Activated CD4-positive, alpha-beta T cell treated with anti-CD3 and anti-CD28 coated beads, Interleukin-2, amount 50 U/mL, for 48 hours (primary cell): Measurements from ENCODE around the gene MTF2.
"Not testable (repeated sequence)": the region's sequence is repeated elsewhere in the genome, so short reads cannot be mapped to it uniquely, and the experiment has no call there.

ENCODE experiments used
- DNase-seq, 2 experiments: peaks; one replicate each; pipeline ENCODE4 v3.0.0-alpha.2; 2020

The MTF2 gene

DNA sequence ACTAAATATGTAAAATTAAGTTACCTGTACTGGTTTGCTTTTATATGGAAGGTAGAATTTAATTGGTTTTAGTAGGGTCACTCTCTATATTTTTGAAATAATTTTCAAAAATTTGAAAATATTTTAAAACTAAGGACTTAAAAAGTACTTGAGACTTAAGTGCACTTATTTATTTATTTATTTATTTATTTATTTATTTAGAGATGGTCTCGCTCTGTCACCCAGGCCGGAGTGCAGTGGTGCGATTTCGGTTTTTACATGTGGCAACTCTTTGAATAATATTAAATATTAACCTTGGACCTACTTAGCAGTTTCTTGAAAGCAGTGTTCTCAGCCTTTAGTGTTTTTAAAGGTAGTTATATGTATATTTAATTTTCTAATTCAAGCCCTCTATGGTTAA, 64.7 kb downstream of the MTF2 start:
- no peak for DNase-seq

DNA sequence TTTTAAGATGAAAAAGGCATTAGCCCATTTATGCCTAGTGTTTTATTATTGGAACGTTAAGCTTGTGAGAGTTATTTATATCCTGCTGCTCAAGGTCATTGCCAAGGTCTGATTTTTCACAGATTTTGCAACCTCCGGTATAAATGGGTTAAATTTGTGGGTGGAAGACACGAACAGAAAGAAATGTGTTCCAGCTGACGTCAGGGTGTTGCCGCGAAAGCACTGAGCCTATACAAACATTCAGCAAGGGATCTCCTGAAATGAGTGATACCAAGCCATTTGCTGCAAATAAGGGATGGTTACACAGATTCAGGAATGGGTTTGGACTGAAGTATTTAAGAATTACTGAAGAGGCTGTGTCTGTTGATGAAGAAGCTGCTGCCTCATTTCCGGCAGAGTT, 68.9 kb downstream of the MTF2 start:
- no peak for DNase-seq

GRCh38 chr1:93150729-93151128, 71.6 kb downstream of the MTF2 start:
- no peak for DNase-seq

GRCh38 chr1:93151474-93151873, 72.4 kb downstream of the MTF2 start:
- no peak for DNase-seq

- no peak for DNase-seq
Observed at GRCh38 chr1:93152835-93153234, 73.8 kb downstream of the MTF2 start.

- DNase-seq, result no peak
Observed at GRCh38 chr1:93154898-93155297, 75.8 kb downstream of the MTF2 start.

DNA sequence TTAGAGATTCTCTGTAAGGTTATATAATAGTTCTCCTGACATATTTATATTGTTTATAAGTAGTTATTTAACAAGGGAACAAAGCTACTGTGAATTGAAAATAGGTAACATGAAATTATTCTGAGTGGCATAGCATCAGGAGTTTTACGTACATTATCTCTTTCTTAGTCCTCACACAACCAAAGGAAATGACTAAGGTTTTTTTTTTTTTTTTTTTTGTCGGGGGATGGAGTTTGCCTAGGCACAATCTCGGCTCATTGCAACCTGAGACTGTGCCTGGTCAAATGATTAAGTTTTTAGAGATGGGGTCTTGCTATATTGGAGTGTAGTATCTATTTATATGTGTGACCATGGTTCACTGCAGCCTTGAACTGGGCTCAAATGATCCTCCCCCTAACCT, 76.3 kb downstream of the MTF2 start:
- no peak for DNase-seq

DNA sequence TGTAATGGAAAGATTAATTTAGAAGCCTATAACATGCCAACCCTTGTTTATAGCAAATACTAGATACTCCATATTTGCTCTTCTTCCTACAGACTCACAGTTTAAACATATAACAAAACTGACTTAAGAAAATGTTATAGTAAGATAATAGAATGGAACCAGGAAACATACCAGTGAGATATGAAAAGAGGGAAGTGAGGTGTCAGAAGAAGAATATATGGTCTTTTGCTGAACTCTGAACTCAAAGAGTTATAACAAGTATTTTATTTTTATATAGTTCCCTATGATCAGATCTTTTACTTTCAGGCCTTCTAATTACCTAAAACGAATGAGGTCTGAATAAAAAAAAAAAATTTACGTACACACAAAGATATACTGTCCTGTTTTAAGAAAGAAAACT, 80.3 kb downstream of the MTF2 start:
- no peak for DNase-seq

DNA sequence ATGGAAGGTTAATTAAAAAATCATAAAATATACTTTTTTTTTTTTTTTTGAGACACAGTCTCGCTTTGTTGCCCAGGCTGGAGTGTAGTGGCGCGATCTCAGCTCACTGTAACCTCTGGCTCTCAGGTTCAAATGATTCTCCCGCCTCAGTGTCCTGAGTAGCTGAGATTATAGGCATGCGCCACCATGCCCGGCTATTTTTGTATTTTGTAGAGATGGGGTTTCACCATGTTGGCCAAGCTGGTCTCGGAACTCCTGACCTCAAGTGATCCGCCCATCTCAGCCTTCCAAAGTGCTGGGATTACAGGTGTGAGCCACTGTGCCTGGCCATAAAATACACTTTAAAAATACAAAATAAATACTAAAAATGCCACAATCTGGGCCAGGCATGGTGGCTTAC, 84.2 kb downstream of the MTF2 start:
- DNase-seq, result not testable (repeated sequence)

- no peak for DNase-seq
Observed at GRCh38 chr1:93164816-93165215, 85.7 kb downstream of the MTF2 start.

- DNase-seq, result not testable (repeated sequence)
Observed at GRCh38 chr1:93165895-93166294, 86.8 kb downstream of the MTF2 start.

DNA sequence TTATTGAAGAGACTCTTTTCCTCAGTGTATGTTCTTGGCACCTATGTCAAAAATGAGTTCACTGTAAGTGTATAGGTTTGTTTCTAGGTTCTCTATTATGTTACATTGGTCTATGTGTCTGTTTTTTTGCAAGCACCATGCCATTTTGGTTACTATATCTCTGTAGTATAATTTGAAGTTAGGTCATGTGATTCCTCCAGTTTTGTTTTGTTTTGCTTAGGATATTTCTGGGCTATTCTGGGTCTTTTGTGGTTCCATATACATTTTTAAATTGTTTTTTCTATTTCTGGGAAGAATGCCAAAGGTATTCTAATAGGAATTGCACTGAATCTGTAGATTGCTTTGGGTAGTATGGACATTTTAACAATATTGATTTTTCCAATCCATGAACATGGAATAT, 87.9 kb downstream of the MTF2 start:
- no peak for DNase-seq

GRCh38 chr1:93170141-93170678, 91.1 kb downstream of the MTF2 start:
- DNase-seq, result not testable (repeated sequence)

- no peak for DNase-seq
Observed at GRCh38 chr1:93171549-93172034, 92.5 kb downstream of the MTF2 start.

DNA sequence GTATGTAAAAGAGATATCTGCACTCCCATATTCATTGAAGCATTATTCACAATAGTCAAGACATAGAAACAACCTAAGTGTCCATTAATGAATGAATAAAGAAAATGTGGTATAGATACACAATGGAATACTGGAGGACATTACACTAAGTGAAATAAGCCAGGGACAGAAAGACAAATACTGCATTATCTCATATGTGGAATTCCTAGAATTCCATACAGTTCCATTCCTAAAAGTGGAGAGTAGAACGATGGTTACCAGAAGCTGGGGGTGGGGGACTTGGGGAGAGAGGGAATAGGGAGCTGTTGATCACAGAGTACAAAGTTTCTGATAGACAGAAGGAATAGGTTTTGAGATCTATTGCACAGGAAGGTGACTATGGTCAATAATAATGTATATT, 93.7 kb downstream of the MTF2 start:
- DNase-seq, result no peak

DNA sequence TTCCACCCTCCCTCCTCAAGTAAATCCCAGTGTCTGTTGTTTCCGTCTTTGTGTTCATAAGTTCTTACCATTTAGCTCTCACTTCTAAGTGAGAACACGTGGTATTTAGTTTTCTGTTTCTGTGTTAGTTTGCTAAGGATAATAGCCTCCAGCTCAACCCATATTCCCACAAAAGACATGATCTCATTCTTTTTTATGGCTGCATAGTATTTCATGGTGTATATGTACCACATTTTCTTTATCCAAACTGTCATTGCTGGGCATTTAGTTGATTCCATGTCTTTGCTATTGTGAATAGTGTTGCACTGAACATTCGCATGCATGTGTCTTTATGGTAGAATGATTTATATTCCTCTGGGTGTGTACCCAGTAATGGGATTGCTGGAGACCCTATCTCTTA, 95.6 kb downstream of the MTF2 start:
- DNase-seq, result not testable (repeated sequence)

DNA sequence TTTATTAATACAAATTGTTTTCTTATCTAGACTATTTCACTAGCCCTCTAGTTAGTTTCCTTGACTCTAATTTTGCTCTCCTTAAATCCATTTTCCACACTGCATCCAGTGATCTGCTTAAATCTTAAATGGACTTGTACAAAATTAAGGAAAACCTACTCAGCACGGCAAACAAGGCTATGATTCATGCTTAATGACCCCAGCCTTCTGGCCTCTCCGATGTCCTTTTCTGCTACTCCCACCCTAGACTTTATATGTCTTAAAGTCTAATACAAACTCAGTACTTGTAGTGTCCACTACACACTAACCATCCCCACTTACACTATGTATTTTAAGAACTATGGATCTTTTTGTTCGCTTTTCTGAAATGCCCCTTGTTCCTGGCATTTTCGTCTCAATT, 98.9 kb downstream of the MTF2 start:
- no peak for DNase-seq

GRCh38 chr1:93178418-93178817, 99.3 kb downstream of the MTF2 start:
- DNase-seq, result no peak

DNA sequence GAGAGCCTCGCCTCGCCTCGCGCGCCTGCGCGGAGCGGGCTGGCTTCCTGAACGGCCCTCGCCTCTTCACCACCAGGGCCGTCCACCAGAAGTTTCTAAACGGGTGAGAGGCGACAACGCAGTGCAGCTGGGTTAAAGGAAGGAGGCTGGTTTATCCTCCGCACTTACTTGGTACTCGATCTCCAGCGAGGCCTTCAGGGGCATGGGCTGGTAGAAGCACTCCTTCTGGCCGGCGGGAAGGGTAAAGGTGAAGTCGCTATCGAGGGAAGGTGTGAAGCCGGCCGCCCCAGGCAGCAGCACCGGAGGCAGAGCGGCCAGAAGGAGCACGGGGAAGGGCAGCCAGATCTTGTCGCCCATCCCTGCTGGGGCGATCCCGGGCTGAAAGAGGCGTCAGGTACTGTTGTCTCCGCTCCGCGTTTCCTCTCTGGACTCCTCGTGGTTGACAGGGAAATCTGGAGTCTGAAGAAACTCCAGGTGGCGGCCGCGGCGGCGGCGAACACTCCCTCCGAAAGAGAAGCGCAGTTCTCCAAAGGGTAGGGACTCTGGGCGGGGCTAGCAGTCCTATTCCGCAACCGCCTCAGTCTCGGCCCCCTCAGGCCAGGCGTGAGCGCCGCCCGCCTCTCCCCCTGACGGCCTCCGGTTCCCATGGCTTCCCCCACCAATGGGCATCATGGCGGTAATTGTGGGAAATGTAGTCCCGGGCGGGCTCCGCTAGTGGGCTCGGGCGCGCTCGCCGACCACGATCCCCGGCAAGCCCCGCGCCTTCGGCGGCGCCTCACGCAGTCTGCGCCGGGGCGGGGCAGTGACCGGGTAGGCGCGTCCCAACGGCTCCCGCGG, 101.0 kb downstream of the MTF2 start, which contains the start of gene TMED5:
TMED5 (minus strand) TSS at position 528 of the 837 bp plus-strand sequence; CDS start at position 357, 171 bp downstream.
- peak; percentile 95 to 96 for DNase-seq

DNA sequence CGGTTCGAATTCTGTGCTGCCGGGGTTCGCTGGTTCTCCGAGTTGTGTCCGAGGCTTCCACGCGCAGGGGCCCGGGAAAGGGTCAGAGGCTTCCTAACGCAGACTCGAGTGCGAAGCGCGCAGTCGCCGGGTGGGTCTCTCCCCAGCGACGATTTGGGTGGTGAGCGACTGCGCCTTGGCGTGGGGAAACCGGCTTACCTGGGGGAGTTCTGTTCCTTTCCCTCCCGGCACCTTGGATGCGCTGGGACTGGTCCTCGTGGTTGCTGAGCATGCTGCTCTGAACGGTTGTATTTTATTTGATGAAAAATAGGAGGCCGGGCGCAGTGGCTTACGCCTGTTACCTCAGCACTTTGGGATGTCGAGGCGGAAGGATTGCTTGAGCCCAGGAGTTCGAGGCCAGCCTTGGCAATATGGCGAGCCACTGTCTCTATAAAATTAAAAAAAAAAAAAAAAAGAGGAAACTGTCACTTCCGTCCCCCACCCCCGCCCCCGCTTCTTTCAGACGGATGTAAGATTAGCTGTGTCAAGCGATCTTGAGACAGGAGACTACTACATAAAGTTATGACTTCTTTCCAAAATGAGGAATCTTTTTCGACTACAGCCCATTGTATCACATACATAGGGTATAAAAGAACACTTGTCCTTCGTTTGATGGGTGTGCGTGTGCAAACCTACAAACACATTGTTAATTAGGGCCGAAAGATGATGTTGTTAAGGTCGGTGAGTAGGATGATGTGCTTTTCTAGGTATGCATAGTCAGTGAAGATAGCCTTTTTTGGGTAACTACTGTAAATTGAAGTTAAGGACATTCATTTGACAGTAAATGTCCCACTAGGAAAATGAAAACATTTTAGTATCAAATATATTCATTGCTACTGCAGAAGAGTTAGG, 101.9 kb downstream of the MTF2 start, which contains the start of gene CCDC18:
CCDC18 (plus strand) TSS at position 2 of the 891 bp plus-strand sequence. CDS start 2,638 bp downstream, outside the sequence.
- DNase-seq, result peak in 1 of 2 experiments; percentile 55

DNA sequence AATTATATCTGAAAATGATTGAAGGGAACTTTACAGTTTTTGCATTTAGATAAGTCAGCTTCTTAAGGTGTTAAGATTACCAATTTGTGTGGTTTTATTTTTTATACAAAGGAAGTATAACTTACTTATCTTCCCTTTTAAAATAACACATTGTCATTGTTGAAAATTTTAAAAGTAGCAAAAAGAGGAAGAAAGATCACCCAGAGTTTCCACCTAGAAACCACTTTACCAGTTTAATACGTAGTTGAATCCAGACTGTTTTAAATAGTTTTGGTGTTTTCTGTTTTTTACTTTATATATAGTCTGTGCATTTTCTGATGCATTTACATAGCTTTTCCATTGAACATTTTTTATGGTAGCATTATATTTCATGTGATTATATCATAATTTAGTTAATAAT, 107.6 kb downstream of the MTF2 start:
- no peak for DNase-seq
